Astrocyte (in vitro differentiated cells and primary cell): ENCODE data around the gene USP35. TPM values are rescaled to one million over a fixed set of nuclear protein-coding genes. Genes with fewer than 3 reads are reported as not detected.
A peak's percentile ranks its signal among the peaks of the same experiment; 100 is the strongest.

ENCODE experiments used
- DNase-seq: peaks from one replicate; pipeline ENCODE4 v3.0.0-alpha.2; 2010; ENCODE audit warnings: low read depth
- FAIRE-seq: peaks from 2 replicates; lab custom pipeline; 2011; peaks lifted over from hg19 to GRCh38; lab: Jason Lieb, UNC
- H2AFZ ChIP-seq: 2 replicates; pipeline ENCODE4 v1.6.0; 2012; ENCODE audit warnings: low read depth, low read length, inconsistent platforms
- H3K27ac ChIP-seq: 2 replicates; pipeline ENCODE4 v1.5.1; 2011; ENCODE audit warnings: low read depth, low read length, inconsistent platforms
- H3K27me3 ChIP-seq: 2 replicates; pipeline ENCODE4 v1.6.0; 2011; ENCODE audit warnings: low read length, inconsistent platforms; ENCODE audit not compliant: insufficient read depth
- H3K36me3 ChIP-seq: 2 replicates; pipeline ENCODE4 v1.5.1; 2011; ENCODE audit warnings: low read length, inconsistent platforms; ENCODE audit not compliant: insufficient read depth
- H3K4me1 ChIP-seq: 2 replicates; pipeline ENCODE4 v1.5.1; 2011; ENCODE audit warnings: low read length, inconsistent platforms; ENCODE audit not compliant: insufficient read depth
- H3K4me2 ChIP-seq: 2 replicates; pipeline ENCODE4 v1.6.0; 2012; ENCODE audit warnings: low read length, inconsistent platforms
- H3K4me3 ChIP-seq: 2 replicates; pipeline ENCODE4 v1.5.1; 2011; ENCODE audit warnings: low read depth, mild to moderate bottlenecking, low read length, inconsistent platforms; ENCODE audit not compliant: insufficient read depth
- H3K79me2 ChIP-seq: 2 replicates; pipeline ENCODE4 v1.6.0; 2012; ENCODE audit warnings: mild to moderate bottlenecking, low read length, inconsistent platforms; ENCODE audit not compliant: insufficient read depth
- H3K9ac ChIP-seq: 2 replicates; pipeline ENCODE4 v1.6.0; 2012; ENCODE audit warnings: mild to moderate bottlenecking, low read length, inconsistent platforms
- H3K9me3 ChIP-seq: 2 replicates; pipeline ENCODE4 v1.5.1; 2012; ENCODE audit warnings: low read depth, mild to moderate bottlenecking, low read length, inconsistent platforms; ENCODE audit not compliant: insufficient read depth
- H4K20me1 ChIP-seq: 2 replicates; pipeline ENCODE4 v1.6.0; 2012; ENCODE audit warnings: low read length, inconsistent platforms; ENCODE audit not compliant: insufficient read depth
- H3K27ac Mint-ChIP-seq: one replicate; pipeline ENCODE4 v1.8.0; 2021; ENCODE audit warnings: mild to moderate bottlenecking, mixed read lengths; ENCODE audit not compliant: unreplicated experiment
- H3K27me3 Mint-ChIP-seq: one replicate; pipeline ENCODE4 v1.8.0; 2021; ENCODE audit warnings: low read depth, mixed read lengths; ENCODE audit not compliant: unreplicated experiment
- H3K36me3 Mint-ChIP-seq: one replicate; pipeline ENCODE4 v1.8.0; 2021; ENCODE audit warnings: low read depth, mixed read lengths; ENCODE audit not compliant: unreplicated experiment
- H3K4me1 Mint-ChIP-seq: one replicate; pipeline ENCODE4 v1.8.0; 2021; ENCODE audit warnings: low read depth, mixed read lengths; ENCODE audit not compliant: unreplicated experiment
- H3K4me3 Mint-ChIP-seq: one replicate; pipeline ENCODE4 v1.8.0; 2021; ENCODE audit warnings: mild to moderate bottlenecking, moderate library complexity, mixed read lengths; ENCODE audit not compliant: unreplicated experiment
- H3K9me3 Mint-ChIP-seq: one replicate; pipeline ENCODE4 v1.8.0; 2021; ENCODE audit warnings: mild to moderate bottlenecking, mixed read lengths; ENCODE audit not compliant: unreplicated experiment
- EZH2 ChIP-seq: IDR thresholded peaks from 2 replicates; pipeline ENCODE4 v1.6.1; 2012; ENCODE audit warnings: mild to moderate bottlenecking, low read length, inconsistent platforms; ENCODE audit not compliant: insufficient read depth
- total RNA-seq: library from RNA; stranded (reverse); gene quantifications from 2 replicates; pipeline ENCODE4 v1.2.1, GENCODE V29; 2021
- TF ChIP-seq, protein P1 (sequence below): IDR thresholded peaks from 2 replicates; pipeline ENCODE4 v1.5.1; 2011; ENCODE audit warnings: low read depth, mild to moderate bottlenecking, inconsistent platforms, low read length, moderate library complexity; ENCODE audit not compliant: insufficient read depth

The USP35 gene
- total RNA-seq, 1 donor from 2014 or later = 16.2 TPM

DNA sequence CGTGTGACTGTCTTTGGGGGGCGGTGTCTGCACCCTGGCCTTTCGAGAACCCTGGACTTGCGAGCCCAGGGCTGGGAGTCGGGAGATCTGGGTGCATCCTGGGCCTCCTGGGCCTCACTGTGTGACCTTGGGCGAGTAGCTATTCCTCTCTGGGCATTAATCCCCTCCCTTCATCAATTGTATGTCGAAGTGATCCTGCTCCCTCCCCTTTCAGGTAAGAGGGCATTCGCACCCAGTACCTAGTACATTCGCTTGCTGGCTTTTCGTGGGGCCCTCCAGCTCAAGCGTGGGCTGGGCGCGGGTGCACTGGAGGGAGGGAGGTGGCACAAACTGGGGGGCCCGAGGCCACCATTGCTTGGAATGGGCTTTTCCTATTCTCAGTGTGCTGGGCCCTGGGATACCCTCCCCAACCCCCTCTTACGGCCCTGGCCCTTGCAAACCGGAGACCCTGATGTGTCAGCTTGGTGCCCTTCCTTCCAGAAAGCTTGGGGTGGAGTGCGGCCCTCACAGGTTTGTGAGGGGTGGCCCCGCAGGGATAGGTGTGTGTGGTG, 530 bp downstream of the USP35 start:
- Histone ChIP-seq H3K4me3 (peak overlapping the region; percentile 79), H3K9ac (peak overlapping the region; percentile 83), H3K27me3 (no peaks in the 10 kb centered on the region), H3K4me2 (peak overlapping the region; percentile 92), H2AFZ (peak overlapping the region; percentile 70), H3K36me3 (no peaks in the 10 kb centered on the region), H3K27ac (no peak overlapping the region), H3K9me3 (no peaks in the 10 kb centered on the region), H3K4me1 (peaks cover 37% of the 10 kb centered on the region), H4K20me1 (peaks cover 58% of the 10 kb centered on the region), H3K79me2 (peaks cover 60% of the 10 kb centered on the region)
- Mint-ChIP-seq H3K4me1 (peaks cover 46% of the 10 kb centered on the region), H3K27ac (peak overlapping the region; percentile 31), H3K27me3 (no peaks in the 10 kb centered on the region), H3K9me3 (no peaks in the 10 kb centered on the region), H3K4me3 (peak overlapping the region; percentile 97), H3K36me3 (peaks cover 5% of the 10 kb centered on the region)
- no peak for DNase-seq
- FAIRE-seq = no peak
- no peak for TF ChIP-seq EZH2
- TF ChIP-seq, protein P1, sequence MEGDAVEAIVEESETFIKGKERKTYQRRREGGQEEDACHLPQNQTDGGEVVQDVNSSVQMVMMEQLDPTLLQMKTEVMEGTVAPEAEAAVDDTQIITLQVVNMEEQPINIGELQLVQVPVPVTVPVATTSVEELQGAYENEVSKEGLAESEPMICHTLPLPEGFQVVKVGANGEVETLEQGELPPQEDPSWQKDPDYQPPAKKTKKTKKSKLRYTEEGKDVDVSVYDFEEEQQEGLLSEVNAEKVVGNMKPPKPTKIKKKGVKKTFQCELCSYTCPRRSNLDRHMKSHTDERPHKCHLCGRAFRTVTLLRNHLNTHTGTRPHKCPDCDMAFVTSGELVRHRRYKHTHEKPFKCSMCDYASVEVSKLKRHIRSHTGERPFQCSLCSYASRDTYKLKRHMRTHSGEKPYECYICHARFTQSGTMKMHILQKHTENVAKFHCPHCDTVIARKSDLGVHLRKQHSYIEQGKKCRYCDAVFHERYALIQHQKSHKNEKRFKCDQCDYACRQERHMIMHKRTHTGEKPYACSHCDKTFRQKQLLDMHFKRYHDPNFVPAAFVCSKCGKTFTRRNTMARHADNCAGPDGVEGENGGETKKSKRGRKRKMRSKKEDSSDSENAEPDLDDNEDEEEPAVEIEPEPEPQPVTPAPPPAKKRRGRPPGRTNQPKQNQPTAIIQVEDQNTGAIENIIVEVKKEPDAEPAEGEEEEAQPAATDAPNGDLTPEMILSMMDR = no peak

DNA sequence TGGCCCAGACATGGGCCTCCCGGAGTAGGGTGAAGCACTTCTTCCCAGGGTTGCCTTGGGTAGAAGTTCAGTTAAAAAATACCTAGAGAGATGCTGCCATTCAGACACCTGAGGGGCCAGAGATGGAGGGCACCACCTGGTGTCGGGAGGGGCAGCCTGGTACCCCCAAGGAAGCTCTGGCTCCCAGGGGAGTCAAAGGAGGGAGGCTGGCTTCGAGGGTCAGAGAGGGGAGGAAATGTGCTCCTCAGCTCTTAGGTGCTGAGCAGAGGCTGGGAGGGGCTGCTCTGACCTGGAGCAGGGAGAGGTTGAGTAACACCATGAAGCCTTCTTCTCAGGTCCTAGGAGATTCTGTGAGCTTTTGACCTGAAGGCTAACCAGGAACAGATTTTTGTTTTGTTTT, 1.1 kb downstream of the USP35 start:
- Histone ChIP-seq H3K79me2 (peaks cover 55% of the 10 kb centered on the region), H2AFZ (no peak overlapping the region), H3K36me3 (no peaks in the 10 kb centered on the region), H3K27me3 (no peaks in the 10 kb centered on the region), H3K27ac (no peak overlapping the region), H3K9ac (peak overlapping the region; percentile 83), H3K4me1 (peaks cover 37% of the 10 kb centered on the region), H3K4me3 (peak overlapping the region; percentile 79), H3K9me3 (no peaks in the 10 kb centered on the region), H3K4me2 (peak overlapping the region; percentile 92), H4K20me1 (peaks cover 64% of the 10 kb centered on the region)
- H3K4me1 Mint-ChIP-seq = peaks cover 51% of the 10 kb centered on the region
- peaks cover 8% of the 10 kb centered on the region for H3K36me3 Mint-ChIP-seq
- peak overlapping the region; percentile 31 for H3K27ac Mint-ChIP-seq
- peak overlapping the region; percentile 97 for H3K4me3 Mint-ChIP-seq
- H3K9me3 Mint-ChIP-seq = no peaks in the 10 kb centered on the region
- DNase-seq = no peak
- TF ChIP-seq, protein P1 = no peak
- TF ChIP-seq EZH2 = no peak
- FAIRE-seq = no peak
- no peaks in the 10 kb centered on the region for H3K27me3 Mint-ChIP-seq

- Mint-ChIP-seq H3K4me1 (peaks cover 49% of the 10 kb centered on the region), H3K27ac (peak overlapping the region; percentile 29), H3K4me3 (peak overlapping the region; percentile 97), H3K36me3 (peaks cover 11% of the 10 kb centered on the region), H3K9me3 (no peaks in the 10 kb centered on the region), H3K27me3 (no peaks in the 10 kb centered on the region)
- Histone ChIP-seq H3K36me3 (no peaks in the 10 kb centered on the region), H3K9me3 (no peaks in the 10 kb centered on the region), H3K4me1 (peaks cover 37% of the 10 kb centered on the region), H3K27ac (no peak overlapping the region), H3K79me2 (peaks cover 57% of the 10 kb centered on the region), H3K4me3 (peak overlapping the region; percentile 79), H3K4me2 (peak overlapping the region; percentile 92), H4K20me1 (peaks cover 69% of the 10 kb centered on the region), H3K9ac (no peak overlapping the region), H2AFZ (no peak overlapping the region), H3K27me3 (no peaks in the 10 kb centered on the region)
- no peak for TF ChIP-seq EZH2
- TF ChIP-seq, protein P1 = no peak
- FAIRE-seq = no peak
- no peak for DNase-seq
Observed at GRCh38 chr11:78190374-78190773, 1.7 kb downstream of the USP35 start.
